Smooth muscle cell (in vitro differentiated cells): ENCODE results near the gene RNF4. TPM values are rescaled to one million over a fixed set of nuclear protein-coding genes. Genes with fewer than 3 reads are reported as not detected.
"Not testable (repeated sequence)": the region's sequence is repeated elsewhere in the genome, so short reads cannot be mapped to it uniquely, and the experiment has no call there.

Experiments used
- DNase-seq: peaks from one replicate; lab custom pipeline; 2025; ENCODE audit not compliant: unreplicated experiment; lab: John Stamatoyannopoulos, UW
- H2AFZ ChIP-seq: fragments of 200-600 bp; sonication (generic); 2 replicates; pipeline ENCODE4 v1.6.0; 2016; ENCODE audit warnings: antibody characterized with exemption, low read depth, mild to moderate bottlenecking
- H3F3A ChIP-seq: fragments of 200-600 bp; sonication (generic); 2 replicates; pipeline ENCODE4 v1.6.0; 2017; ENCODE audit warnings: antibody characterized with exemption, low read depth
- H3K27ac ChIP-seq: fragments of 200-600 bp; sonication (generic); 2 replicates; pipeline ENCODE4 v1.5.1; 2016; ENCODE audit warnings: low read depth, mild to moderate bottlenecking
- H3K27me3 ChIP-seq: fragments of 200-600 bp; sonication (generic); 2 replicates; pipeline ENCODE4 v1.6.1; 2016; ENCODE audit warnings: low read depth, mild to moderate bottlenecking
- H3K36me3 ChIP-seq: fragments of 200-600 bp; sonication (generic); 2 replicates; pipeline ENCODE4 v1.5.1; 2016; ENCODE audit warnings: low read depth
- H3K4me1 ChIP-seq: fragments of 200-600 bp; sonication (generic); 2 replicates; pipeline ENCODE4 v1.5.1; 2016; ENCODE audit warnings: low read depth
- H3K4me2 ChIP-seq: fragments of 200-600 bp; sonication (generic); 2 replicates; pipeline ENCODE4 v1.6.0; 2016; ENCODE audit warnings: mild to moderate bottlenecking
- H3K4me3 ChIP-seq: fragments of 200-600 bp; sonication (generic); 2 replicates; pipeline ENCODE4 v1.5.1; 2016; ENCODE audit warnings: mild to moderate bottlenecking
- H3K79me2 ChIP-seq: fragments of 200-600 bp; sonication (generic); 2 replicates; pipeline ENCODE4 v1.6.0; 2016; ENCODE audit warnings: low read depth, mild to moderate bottlenecking
- H3K9ac ChIP-seq: fragments of 200-600 bp; sonication (generic); 2 replicates; pipeline ENCODE4 v1.6.0; 2016; ENCODE audit warnings: low read depth
- H3K9me3 ChIP-seq: fragments of 200-600 bp; sonication (generic); replicated peaks from 2 replicates; pipeline ENCODE4 v1.5.1; 2016; ENCODE audit warnings: low read depth
- H4K20me1 ChIP-seq: fragments of 200-600 bp; sonication (generic); 2 replicates; pipeline ENCODE4 v1.6.0; 2016; ENCODE audit warnings: low read depth
- CTCF ChIP-seq: fragments of 200-600 bp; sonication (generic); IDR thresholded peaks from 2 replicates; pipeline ENCODE4 v1.5.1; 2017; ENCODE audit warnings: borderline replicate concordance, mild to moderate bottlenecking, antibody characterized with exemption; ENCODE audit not compliant: insufficient read depth, poor library complexity, severe bottlenecking
- WGBS: methylation state at CpG from one replicate; pipeline ENCODE4 v1.1.7; 2016; ENCODE audit warnings: low lambda C conversion rate; 5-methylcytosine and 5-hydroxymethylcytosine counted together
- polyA plus RNA-seq: library from polyadenylated mRNA; unstranded; fragments of >200 nt; fragmentation: Nextera tagmentation; extraction: Ambion mirVana; gene quantifications from 2 replicates; pipeline ENCODE4 v1.2.1, GENCODE V29; 2016
- total RNA-seq: library from RNA; depleted of rRNA; stranded (reverse); fragments of >200 nt; gene quantifications from 2 replicates; pipeline ENCODE4 v1.2.3, GENCODE V29; 2014

The RNF4 gene
- total and polyA plus RNA-seq, 2 experiments from 2014 or later: 47.3 to 47.8 TPM

GRCh38 chr4:2426711-2427275 lies 42.1 kb upstream of the RNF4 start:
- Histone ChIP-seq H3K79me2 (no peaks in the 10 kb centered on the region), H4K20me1 (no peaks in the 10 kb centered on the region), H3K4me2 (no peak overlapping the region), H3F3A (no peaks in the 10 kb centered on the region), H3K27me3 (peaks cover 5% of the 10 kb centered on the region), H3K27ac (no peak overlapping the region), H2AFZ (no peak overlapping the region), H3K9ac (no peak overlapping the region), H3K4me1 (no peaks in the 10 kb centered on the region), H3K9me3 (no peaks in the 10 kb centered on the region), H3K4me3 (no peak overlapping the region), H3K36me3 (no peaks in the 10 kb centered on the region)
- no peak for TF ChIP-seq CTCF
- WGBS: 86% methylated on average over 13 of the region's 13 CpGs
- no peak for DNase-seq

GRCh38 chr4:2427383-2428334 lies 41.2 kb upstream of the RNF4 start:
- no peaks in the 10 kb centered on the region for H3K27me3 ChIP-seq
- H3K9ac ChIP-seq: no peak overlapping the region
- no peaks in the 10 kb centered on the region for H4K20me1 ChIP-seq
- no peak for DNase-seq
- H3K9me3 ChIP-seq: no peaks in the 10 kb centered on the region
- 91% methylated on average over 22 of the region's 23 CpGs for WGBS
- H3K4me2 ChIP-seq: no peak overlapping the region
- H3K4me1 ChIP-seq: no peaks in the 10 kb centered on the region
- TF ChIP-seq CTCF: no peak
- H3K79me2 ChIP-seq: no peaks in the 10 kb centered on the region
- no peak overlapping the region for H3K4me3 ChIP-seq
- no peak overlapping the region for H3K27ac ChIP-seq
- no peak overlapping the region for H2AFZ ChIP-seq
- no peaks in the 10 kb centered on the region for H3K36me3 ChIP-seq
- no peaks in the 10 kb centered on the region for H3F3A ChIP-seq

GRCh38 chr4:2428496-2429213 lies 40.3 kb upstream of the RNF4 start:
- Histone ChIP-seq H3K27me3 (no peaks in the 10 kb centered on the region), H2AFZ (no peak overlapping the region)
- WGBS: 92% methylated on average over 22 of the region's 25 CpGs

GRCh38 chr4:2429945-2430757 lies 38.8 kb upstream of the RNF4 start:
- H2AFZ ChIP-seq, H3K79me2 ChIP-seq, H3K4me1 ChIP-seq, H3F3A ChIP-seq, H3K4me3 ChIP-seq, H3K9ac ChIP-seq, H3K36me3 ChIP-seq, H3K4me2 ChIP-seq, DNase-seq, H3K27me3 ChIP-seq, H3K9me3 ChIP-seq, H4K20me1 ChIP-seq, H3K27ac ChIP-seq: not testable (repeated sequence)
- 95% methylated on average over 29 of the region's 49 CpGs for WGBS

More at GRCh38 chr4:2428496-2429213, 40.3 kb upstream of the RNF4 start:
- Histone ChIP-seq H3K79me2 (no peaks in the 10 kb centered on the region), H3K27ac (no peak overlapping the region), H3K36me3 (no peaks in the 10 kb centered on the region), H3K4me1 (no peaks in the 10 kb centered on the region), H3F3A (no peaks in the 10 kb centered on the region), H4K20me1 (no peaks in the 10 kb centered on the region), H3K9me3 (no peaks in the 10 kb centered on the region), H3K4me3 (no peak overlapping the region), H3K9ac (no peak overlapping the region), H3K4me2 (no peak overlapping the region)
- no peak for DNase-seq
- no peak for TF ChIP-seq CTCF
